Measurements from ENCODE around the gene HIVEP3.
A peak's percentile ranks its signal among the peaks of the same experiment; 100 is the strongest.

The HIVEP3 gene

GRCh38 chr1:41799205-41799604 lies 119.5 kb downstream of the HIVEP3 start:
- Histone ChIP-seq H3K9me2 (replicated peaks; ENCODE audit: low read depth, low read length) (no peaks in the 10 kb centered on the region), H3K36me3 (ENCODE audit: insufficient read depth, low read length) (no peaks in the 10 kb centered on the region), H2AFZ (ENCODE audit: low read length) (no peak overlapping the region), H3K4me1 (ENCODE audit: insufficient read depth, low read length, poor library complexity, severe bottlenecking) (peaks cover 32% of the 10 kb centered on the region), H3K4me3 (ENCODE audit: low read length, poor library complexity, severe bottlenecking) (no peak overlapping the region), H3K4me2 (ENCODE audit: low read depth, low read length, poor library complexity, severe bottlenecking) (no peak overlapping the region), H3K9ac (ENCODE audit: low read depth, low read length, poor library complexity, severe bottlenecking) (no peak overlapping the region), H4K20me1 (ENCODE audit: insufficient read depth, low read length, poor library complexity, severe bottlenecking) (no peaks in the 10 kb centered on the region), H3K27me3 (ENCODE audit: insufficient read depth, low read length, poor library complexity, severe bottlenecking) (no peaks in the 10 kb centered on the region), H3K9me3 (ENCODE audit: insufficient read depth, low read depth, low read length) (no peaks in the 10 kb centered on the region), H3K79me2 (ENCODE audit: insufficient read depth, low read length) (no peaks in the 10 kb centered on the region), H3F3A (ENCODE audit: low read depth) (no peaks in the 10 kb centered on the region)
- TF ChIP-seq CTCF (conservative IDR thresholded peaks at IDR 0.05; ENCODE audit: low read length) = no peak
- no peak for TF ChIP-seq EZH2phosphoT487 (IDR thresholded peaks at IDR 0.05; ENCODE audit: borderline replicate concordance)

- no peaks in the 10 kb centered on the region for H3K36me3 ChIP-seq (ENCODE audit: insufficient read depth, low read length)
- H3K4me1 ChIP-seq (ENCODE audit: insufficient read depth, low read length, poor library complexity, severe bottlenecking) = peaks cover 27% of the 10 kb centered on the region
- H3K9me3 ChIP-seq (ENCODE audit: insufficient read depth, low read depth, low read length) = no peaks in the 10 kb centered on the region
- H3K9ac ChIP-seq (ENCODE audit: low read depth, low read length, poor library complexity, severe bottlenecking) = no peak overlapping the region
- H3F3A ChIP-seq (ENCODE audit: low read depth) = no peaks in the 10 kb centered on the region
- no peak overlapping the region for H3K4me3 ChIP-seq (ENCODE audit: low read length, poor library complexity, severe bottlenecking)
- H4K20me1 ChIP-seq (ENCODE audit: insufficient read depth, low read length, poor library complexity, severe bottlenecking) = no peaks in the 10 kb centered on the region
- H3K9me2 ChIP-seq (replicated peaks; ENCODE audit: low read depth, low read length) = no peaks in the 10 kb centered on the region
- H3K4me2 ChIP-seq (ENCODE audit: low read depth, low read length, poor library complexity, severe bottlenecking) = no peak overlapping the region
- no peak overlapping the region for H2AFZ ChIP-seq (ENCODE audit: low read length)
- no peaks in the 10 kb centered on the region for H3K27me3 ChIP-seq (ENCODE audit: insufficient read depth, low read length, poor library complexity, severe bottlenecking)
- TF ChIP-seq EZH2phosphoT487 (IDR thresholded peaks at IDR 0.05; ENCODE audit: borderline replicate concordance) = no peak
- peak; percentile 45 for TF ChIP-seq CTCF (conservative IDR thresholded peaks at IDR 0.05; ENCODE audit: low read length)
- no peaks in the 10 kb centered on the region for H3K79me2 ChIP-seq (ENCODE audit: insufficient read depth, low read length)
These were observed 123.4 kb downstream of the HIVEP3 start for GRCh38 chr1:41795205-41795762.

GRCh38 chr1:41794031-41794430 lies 124.7 kb downstream of the HIVEP3 start:
- no peak overlapping the region for H3K9ac ChIP-seq (ENCODE audit: low read depth, low read length, poor library complexity, severe bottlenecking)
- peaks cover 22% of the 10 kb centered on the region for H3K4me1 ChIP-seq (ENCODE audit: insufficient read depth, low read length, poor library complexity, severe bottlenecking)
- TF ChIP-seq CTCF (conservative IDR thresholded peaks at IDR 0.05; ENCODE audit: low read length) = no peak
- no peak for TF ChIP-seq EZH2phosphoT487 (IDR thresholded peaks at IDR 0.05; ENCODE audit: borderline replicate concordance)

More at GRCh38 chr1:41794031-41794430, 124.7 kb downstream of the HIVEP3 start:
- no peaks in the 10 kb centered on the region for H3K79me2 ChIP-seq (ENCODE audit: insufficient read depth, low read length)
- H3K9me3 ChIP-seq (ENCODE audit: insufficient read depth, low read depth, low read length) = no peaks in the 10 kb centered on the region
- no peaks in the 10 kb centered on the region for H3K36me3 ChIP-seq (ENCODE audit: insufficient read depth, low read length)
- H3F3A ChIP-seq (ENCODE audit: low read depth) = no peaks in the 10 kb centered on the region
- H3K9me2 ChIP-seq (replicated peaks; ENCODE audit: low read depth, low read length) = no peaks in the 10 kb centered on the region
- H3K4me3 ChIP-seq (ENCODE audit: low read length, poor library complexity, severe bottlenecking) = no peak overlapping the region
- H2AFZ ChIP-seq (ENCODE audit: low read length) = no peak overlapping the region
- no peaks in the 10 kb centered on the region for H4K20me1 ChIP-seq (ENCODE audit: insufficient read depth, low read length, poor library complexity, severe bottlenecking)
- H3K27me3 ChIP-seq (ENCODE audit: insufficient read depth, low read length, poor library complexity, severe bottlenecking) = no peaks in the 10 kb centered on the region
- H3K4me2 ChIP-seq (ENCODE audit: low read depth, low read length, poor library complexity, severe bottlenecking) = no peak overlapping the region

All from Loucy (cell line).